ENCODE results near the gene RGS12.

- TF ChIP-seq, protein P1, sequence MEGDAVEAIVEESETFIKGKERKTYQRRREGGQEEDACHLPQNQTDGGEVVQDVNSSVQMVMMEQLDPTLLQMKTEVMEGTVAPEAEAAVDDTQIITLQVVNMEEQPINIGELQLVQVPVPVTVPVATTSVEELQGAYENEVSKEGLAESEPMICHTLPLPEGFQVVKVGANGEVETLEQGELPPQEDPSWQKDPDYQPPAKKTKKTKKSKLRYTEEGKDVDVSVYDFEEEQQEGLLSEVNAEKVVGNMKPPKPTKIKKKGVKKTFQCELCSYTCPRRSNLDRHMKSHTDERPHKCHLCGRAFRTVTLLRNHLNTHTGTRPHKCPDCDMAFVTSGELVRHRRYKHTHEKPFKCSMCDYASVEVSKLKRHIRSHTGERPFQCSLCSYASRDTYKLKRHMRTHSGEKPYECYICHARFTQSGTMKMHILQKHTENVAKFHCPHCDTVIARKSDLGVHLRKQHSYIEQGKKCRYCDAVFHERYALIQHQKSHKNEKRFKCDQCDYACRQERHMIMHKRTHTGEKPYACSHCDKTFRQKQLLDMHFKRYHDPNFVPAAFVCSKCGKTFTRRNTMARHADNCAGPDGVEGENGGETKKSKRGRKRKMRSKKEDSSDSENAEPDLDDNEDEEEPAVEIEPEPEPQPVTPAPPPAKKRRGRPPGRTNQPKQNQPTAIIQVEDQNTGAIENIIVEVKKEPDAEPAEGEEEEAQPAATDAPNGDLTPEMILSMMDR (IDR thresholded peaks at IDR 0.05), result no peak
- no peak for TF ChIP-seq EP300 (IDR thresholded peaks at IDR 0.05; ENCODE audit: low read depth)
- no peak for TF ChIP-seq POLR2A (IDR thresholded peaks at IDR 0.05)
- TF ChIP-seq POLR2AphosphoS5 (IDR thresholded peaks at IDR 0.05), result no peak
Observed at GRCh38 chr4:3302173-3302785, 9.5 kb downstream of the RGS12 start.
